ENCODE data around the gene AKAP7. TPM values are rescaled to one million over a fixed set of nuclear protein-coding genes. Genes with fewer than 3 reads are reported as not detected.

The AKAP7 gene
- polyA plus RNA-seq, 2 of the 4 experiments (the other 2 are of a cell fraction) = 2.5 to 3.7 TPM

- TF ChIP-seq MAFK (IDR thresholded peaks at IDR 0.05; ENCODE audit: partially characterized antibody) = no peak
Measured at GRCh38 chr6:131191590-131191989, 56.3 kb downstream of the AKAP7 start (continued).

- no peak overlapping the region for H3K4me2 ChIP-seq
- CTCF ChIA-PET = no interaction called here
- no peak for FAIRE-seq
- H3K27ac ChIP-seq = no peak overlapping the region
- no peak for DNase-seq (ENCODE audit: low read depth in 1 of 2, low spot score in 1 of 2)
- no peak for TF ChIP-seq RAD21 (conservative IDR thresholded peaks at IDR 0.05 in 1 of 2, IDR thresholded peaks at IDR 0.05 in 1 of 2)
- no peak for TF ChIP-seq HOXA7 (CRISPR knock-in tag; IDR thresholded peaks at IDR 0.05)
- TF ChIP-seq EHF (CRISPR knock-in tag; IDR thresholded peaks at IDR 0.05) = no peak
- no peak for TF ChIP-seq MAX (IDR thresholded peaks at IDR 0.05)
- TF ChIP-seq POLR2A (IDR thresholded peaks at IDR 0.05; ENCODE audit: low read length) = no peak
- no peak for TF ChIP-seq PHF8 (IDR thresholded peaks at IDR 0.05; ENCODE audit: borderline replicate concordance, low read depth)
- no peak for TF ChIP-seq RCOR1 (IDR thresholded peaks at IDR 0.05; ENCODE audit: low read depth, low read length)
- no peak for TF ChIP-seq RNF2 (IDR thresholded peaks at IDR 0.05; ENCODE audit: borderline replicate concordance, low read depth)
- TF ChIP-seq MAZ (IDR thresholded peaks at IDR 0.05; ENCODE audit: borderline replicate concordance, low read depth, low read length) = no peak
- no peak for TF ChIP-seq RARB (CRISPR knock-in tag; IDR thresholded peaks at IDR 0.05)
- TF ChIP-seq ZNF302 (CRISPR knock-in tag; IDR thresholded peaks at IDR 0.05) = no peak
- TF ChIP-seq NPAS2 (CRISPR knock-in tag; IDR thresholded peaks at IDR 0.05; ENCODE audit: borderline replicate concordance) = no peak
- no peak for TF ChIP-seq MAFK (IDR thresholded peaks at IDR 0.05; ENCODE audit: partially characterized antibody)
- TF ChIP-seq BCL3 (IDR thresholded peaks at IDR 0.05) = no peak
- no peak for TF ChIP-seq KDM5A (IDR thresholded peaks at IDR 0.05)
- TF ChIP-seq RFX5 (IDR thresholded peaks at IDR 0.05) = no peak
- TF ChIP-seq HDAC2 (IDR thresholded peaks at IDR 0.05) = no peak
- TF ChIP-seq SREBF2 (IDR thresholded peaks at IDR 0.05) = no peak
- no peak for TF ChIP-seq TFCP2L1 (CRISPR knock-in tag; IDR thresholded peaks at IDR 0.05)
- TF ChIP-seq CBX8 (IDR thresholded peaks at IDR 0.05) = no peak
- H3K9me3 ChIP-seq = no peaks in the 10 kb centered on the region
- H3K4me3 ChIP-seq = no peak overlapping the region
- H3K4me1 ChIP-seq = no peaks in the 10 kb centered on the region
- ATAC-seq = no peak
- WGBS (ENCODE audit: missing lambda C conversion rate) = 63% methylated on average over 8 of the region's 8 CpGs
- POLR2A ChIA-PET = no interaction called here
Measured at GRCh38 chr6:131197716-131198115, 62.4 kb downstream of the AKAP7 start.

GRCh38 chr6:131199568-131200272 is 64.5 kb downstream of the AKAP7 start:
- peak; percentile 56 to 70; a peak in 4 of 6 replicates for ATAC-seq
- Histone ChIP-seq H3K27ac (no peak overlapping the region), H3K9me3 (no peaks in the 10 kb centered on the region), H3K4me3 (no peak overlapping the region), H3K4me1 (no peaks in the 10 kb centered on the region), H3K4me2 (no peak overlapping the region)
- FAIRE-seq = no peak
- 72% methylated on average over 10 of the region's 10 CpGs for WGBS (ENCODE audit: missing lambda C conversion rate)
- CTCF ChIA-PET = interaction anchor here (2.0 kb wide), 1 partner anchor 333 kb away, joined by 7 read pairs; no protein-coding TSS in a partner anchor
- no peak for TF ChIP-seq ATOH8 (CRISPR knock-in tag; IDR thresholded peaks at IDR 0.05; ENCODE audit: low read depth)
- peak in 1 of 2 experiments; percentile 48; a peak in 2 of 5 replicates for TF ChIP-seq RAD21 (conservative IDR thresholded peaks at IDR 0.05 in 1 of 2, IDR thresholded peaks at IDR 0.05 in 1 of 2)
- peak in 1 of 2 experiments; percentile 31 for DNase-seq (ENCODE audit: low read depth in 1 of 2, low spot score in 1 of 2)
- POLR2A ChIA-PET = no interaction called here
